ENCODE measurements around the gene TEX12.
"Not testable (repeated sequence)": the region's sequence is repeated elsewhere in the genome, so short reads cannot be mapped to it uniquely, and the experiment has no call there.

Gene TEX12

GRCh38 chr11:112165049-112165448, 2.1 kb upstream of the TEX12 start:
- DNase-seq, result no peak

GRCh38 chr11:112166562-112166961, 610 bp upstream of the TEX12 start:
- no peak for DNase-seq

- DNase-seq, result no peak
Measured at GRCh38 chr11:112172362-112172994, 5.3 kb downstream of the TEX12 start.

- no peak for DNase-seq
Measured at GRCh38 chr11:112173152-112173551, 6.0 kb downstream of the TEX12 start.

GRCh38 chr11:112174789-112175598, 7.8 kb downstream of the TEX12 start, which contains the start of gene BCO2:
TSS of gene BCO2 (plus strand) at chr11:112175512. CDS start at chr11:112175602, 90 bp downstream.
- DNase-seq, result peak; percentile 83

GRCh38 chr11:112175599-112175952, 8.4 kb downstream of the TEX12 start:
- no peak for DNase-seq

GRCh38 chr11:112176077-112176476, 8.9 kb downstream of the TEX12 start:
- no peak for DNase-seq

GRCh38 chr11:112177589-112177988, 10.4 kb downstream of the TEX12 start:
- DNase-seq, result no peak

- no peak for DNase-seq
Measured at GRCh38 chr11:112178428-112178827, 11.3 kb downstream of the TEX12 start.

GRCh38 chr11:112178936-112179335, 11.8 kb downstream of the TEX12 start:
- DNase-seq, result no peak

- peak; percentile 89 for DNase-seq
Measured at GRCh38 chr11:112179601-112180000, 12.4 kb downstream of the TEX12 start.

GRCh38 chr11:112182867-112183266, 15.7 kb downstream of the TEX12 start:
- no peak for DNase-seq

- DNase-seq, result no peak
Measured at GRCh38 chr11:112185883-112186282, 18.7 kb downstream of the TEX12 start.

- no peak for DNase-seq
Measured at GRCh38 chr11:112186304-112186703, 19.1 kb downstream of the TEX12 start.

GRCh38 chr11:112195113-112195512, 27.9 kb downstream of the TEX12 start:
- not testable (repeated sequence) for DNase-seq

GRCh38 chr11:112195951-112196351, 28.8 kb downstream of the TEX12 start:
- no peak for DNase-seq

GRCh38 chr11:112196519-112197087, 29.4 kb downstream of the TEX12 start:
- DNase-seq, result no peak

GRCh38 chr11:112199101-112199500, 31.9 kb downstream of the TEX12 start:
- DNase-seq, result not testable (repeated sequence)

GRCh38 chr11:112200252-112200651, 33.1 kb downstream of the TEX12 start:
- no peak for DNase-seq

GRCh38 chr11:112206071-112206470, 38.9 kb downstream of the TEX12 start:
- DNase-seq, result no peak

GRCh38 chr11:112210890-112211289, 43.7 kb downstream of the TEX12 start:
- DNase-seq, result no peak

GRCh38 chr11:112211536-112211935, 44.4 kb downstream of the TEX12 start:
- no peak for DNase-seq

- DNase-seq, result no peak
Measured at GRCh38 chr11:112212290-112212689, 45.1 kb downstream of the TEX12 start.

GRCh38 chr11:112212710-112213109, 45.5 kb downstream of the TEX12 start:
- no peak for DNase-seq

Data from RPMI8226 (cell line).